NCI-H1694 (cell line): ENCODE data around the gene LAIR1.
"Not testable (repeated sequence)": the region's sequence is repeated elsewhere in the genome, so short reads cannot be mapped to it uniquely, and the experiment has no call there.

ENCODE experiments used
- DNase-seq: peaks from one replicate; lab custom pipeline; 2025; lab: John Stamatoyannopoulos, UW

The LAIR1 gene

DNA sequence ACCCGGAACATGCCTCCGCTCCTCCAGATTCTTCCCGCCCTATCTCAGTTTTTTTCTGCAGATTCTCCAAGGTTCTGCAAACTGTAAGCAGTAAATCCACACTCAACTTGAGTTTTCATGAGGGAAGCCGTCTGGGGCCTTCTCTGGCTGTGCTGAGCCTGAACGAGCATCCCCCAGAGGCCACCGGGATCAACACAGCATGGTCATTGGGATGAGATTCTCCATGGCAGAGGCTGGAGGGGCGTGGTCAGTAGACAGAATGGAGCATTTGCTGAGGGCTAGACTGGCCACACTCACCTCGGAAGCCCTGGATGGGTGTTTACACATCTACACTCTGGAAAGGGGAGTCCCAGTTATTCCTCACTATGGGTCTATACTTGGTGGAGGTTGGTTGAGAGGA lies 23.4 kb downstream of the LAIR1 start:
- no peak for DNase-seq

DNA sequence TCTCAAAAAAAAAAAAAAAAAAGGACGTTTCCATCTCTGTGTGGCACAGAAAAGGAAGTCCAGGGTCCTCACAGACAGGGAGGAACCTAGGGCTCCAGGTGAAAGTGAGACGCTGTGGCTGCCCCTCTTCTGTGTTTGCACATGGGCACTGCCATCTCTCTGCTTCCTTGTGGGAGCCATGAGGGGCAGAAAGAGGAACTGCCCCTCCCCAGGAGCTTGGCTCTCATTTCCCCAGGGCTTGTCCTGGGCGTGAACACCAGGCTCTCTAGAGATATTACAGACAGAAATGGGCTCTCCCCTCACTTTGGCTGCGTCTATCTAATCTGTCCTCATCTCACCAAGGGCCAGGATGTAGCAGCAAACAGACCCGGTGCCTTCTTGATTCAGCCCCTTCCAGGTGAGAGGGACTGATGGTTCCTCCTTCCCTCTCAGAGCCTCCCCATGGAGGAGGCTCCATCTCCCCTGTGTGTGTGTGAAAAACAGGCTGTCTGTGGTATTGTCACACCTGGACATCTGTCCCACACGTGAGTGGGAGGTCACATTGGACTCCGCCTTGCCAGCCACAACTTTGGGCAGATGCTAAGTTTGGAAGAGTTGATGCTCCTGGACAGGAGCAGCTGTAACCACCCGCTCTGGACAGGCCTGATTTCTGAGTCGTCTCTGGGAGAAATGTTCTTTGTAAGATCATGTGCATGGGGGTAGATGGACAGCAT lies 24.9 kb downstream of the LAIR1 start:
- no peak for DNase-seq

DNA sequence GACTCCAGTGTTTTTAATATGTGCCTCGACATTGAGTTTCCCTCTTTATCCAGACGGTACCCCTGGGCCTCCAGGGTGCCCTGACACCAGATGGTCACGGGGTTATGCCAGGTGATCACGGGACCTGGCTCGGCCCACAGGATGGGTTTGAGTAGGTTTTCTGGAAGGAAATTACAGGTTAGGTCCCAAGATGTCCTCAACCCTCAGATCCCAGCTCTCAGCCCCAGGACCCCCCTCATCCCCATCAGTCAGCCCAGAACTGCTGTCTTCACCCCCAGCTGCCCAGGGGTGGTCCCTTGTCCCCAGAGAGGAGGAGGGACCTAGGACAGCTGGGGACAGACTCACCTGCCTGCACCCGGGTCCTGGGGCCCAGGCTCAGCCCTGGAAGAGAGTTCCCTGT lies 26.2 kb downstream of the LAIR1 start:
- DNase-seq: no peak

DNA sequence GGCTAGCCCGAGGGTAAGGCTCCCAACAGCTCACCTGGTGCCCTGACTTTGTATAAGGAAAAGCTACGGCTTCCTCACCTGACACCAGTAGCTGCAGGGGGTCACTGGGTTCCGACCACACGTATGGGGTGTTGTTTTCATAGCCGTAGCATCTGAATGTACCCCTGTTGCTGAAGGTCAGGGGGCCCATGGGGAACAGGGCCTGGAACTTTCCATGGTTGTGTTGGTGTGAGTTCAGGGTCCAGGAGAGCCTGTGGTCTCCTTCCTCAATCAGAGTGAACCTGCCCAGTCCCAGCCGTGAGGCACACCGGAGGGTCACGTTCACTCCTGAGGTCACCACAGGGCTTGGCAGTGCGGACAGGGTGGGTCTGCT lies 26.9 kb downstream of the LAIR1 start:
- DNase-seq: no peak

DNA sequence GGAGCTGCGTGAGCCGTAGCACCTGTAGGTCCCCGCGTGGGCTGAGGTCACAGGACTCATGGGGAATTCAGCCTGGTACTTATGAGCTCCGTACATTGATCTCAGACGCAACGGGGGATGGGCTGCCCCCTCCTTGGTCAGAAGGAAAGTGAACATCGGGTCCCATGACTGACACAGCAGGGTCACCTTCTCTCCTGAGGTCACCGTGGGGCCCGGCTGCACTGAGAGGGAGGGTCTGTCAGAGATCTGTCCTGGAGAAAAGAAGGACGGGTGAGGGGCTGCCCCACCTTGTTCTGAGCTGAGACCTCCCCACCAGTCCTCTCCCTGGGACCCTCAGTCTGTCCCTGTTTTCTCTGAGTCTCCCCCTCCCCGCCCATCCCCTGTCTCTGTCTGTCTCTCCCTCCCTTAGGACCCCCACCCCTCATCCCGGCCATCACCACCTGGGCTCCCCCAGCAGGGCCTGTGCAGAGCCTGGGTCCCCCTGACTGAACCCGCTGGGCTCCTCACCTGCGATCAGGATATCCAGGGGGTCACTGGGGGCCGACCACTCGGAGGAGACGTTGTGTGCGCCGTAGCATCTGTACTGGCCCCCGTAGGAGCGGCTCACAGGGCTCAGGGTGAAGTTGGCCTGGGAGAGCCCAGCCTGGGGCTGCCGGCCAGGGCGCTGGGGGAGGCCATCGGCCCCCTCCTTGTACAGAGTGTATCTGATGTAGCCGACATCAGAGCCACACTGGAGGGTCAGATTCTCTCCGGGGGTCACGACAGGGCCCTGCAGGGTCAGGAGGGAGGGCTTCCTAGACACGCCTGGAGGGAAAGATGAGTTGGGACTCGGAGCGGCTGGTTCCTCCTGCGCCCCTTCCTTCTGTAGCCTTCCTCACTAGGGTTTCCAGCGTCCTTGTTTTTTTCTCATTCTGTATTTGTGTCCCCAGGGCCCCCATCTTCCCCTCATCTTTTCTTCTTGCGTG lies 27.6 kb downstream of the LAIR1 start:
- DNase-seq: no peak

DNA sequence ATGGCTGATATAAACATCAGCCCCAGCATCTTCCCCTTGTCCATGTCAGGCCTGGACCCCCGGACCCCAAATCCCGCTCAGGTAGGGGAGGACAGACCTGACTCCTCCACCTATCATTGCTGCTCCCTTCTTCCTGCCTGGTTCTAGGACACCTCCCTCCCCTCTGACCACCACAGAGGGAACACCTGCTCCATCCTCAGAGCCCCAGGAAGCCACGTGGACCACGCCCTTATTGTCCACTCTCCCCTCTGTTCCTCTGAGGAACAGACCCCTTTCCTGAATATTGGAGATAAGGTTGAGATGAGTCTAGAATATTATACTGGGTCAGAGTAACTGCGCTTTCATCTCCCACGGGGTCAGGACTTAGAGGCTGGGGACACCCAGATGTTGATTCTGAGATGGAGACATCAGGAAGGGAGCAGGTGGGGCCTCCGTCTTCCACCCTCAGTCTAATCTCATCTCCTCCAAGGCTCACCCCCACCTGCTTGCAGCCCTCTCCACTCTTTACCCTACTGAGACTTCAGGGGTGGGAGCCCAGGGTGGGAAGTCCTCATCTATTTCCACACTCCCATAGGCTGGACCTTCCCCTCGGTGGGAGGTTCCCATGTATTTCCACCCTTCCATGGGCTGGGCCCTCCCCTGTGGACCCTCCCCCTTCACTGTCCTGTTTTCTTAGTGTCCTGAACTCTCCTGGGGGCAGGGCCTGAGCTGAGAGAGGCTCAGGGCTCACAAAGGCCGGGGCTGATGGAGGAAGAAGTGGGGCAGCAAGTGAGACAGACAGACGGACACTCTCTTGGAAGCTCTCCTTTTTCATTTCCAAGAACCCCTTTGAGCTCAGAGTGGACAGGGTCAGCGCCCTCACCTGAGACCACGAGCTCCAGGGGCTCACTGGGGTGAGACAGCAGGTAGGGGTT lies 28.5 kb downstream of the LAIR1 start:
- DNase-seq: no peak

DNA sequence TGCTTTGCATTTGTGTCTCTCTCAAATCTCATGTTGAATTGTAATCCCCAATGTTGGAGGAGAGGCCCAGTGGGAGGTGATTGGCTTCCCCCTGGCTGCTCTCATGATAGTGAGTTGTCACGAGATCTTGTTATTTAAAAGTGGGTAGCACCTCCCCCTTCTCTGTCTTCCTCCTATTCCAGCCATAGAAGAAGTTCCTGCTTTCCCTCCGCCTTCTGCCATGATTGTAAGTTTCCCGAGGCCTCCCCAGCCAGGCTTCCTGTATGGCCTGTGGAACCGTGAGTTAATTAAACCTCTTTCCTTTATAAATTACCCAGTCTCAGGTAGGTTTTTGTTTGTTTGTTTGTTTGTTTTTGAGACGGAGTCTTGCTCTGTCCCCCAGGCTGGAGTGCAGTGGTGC lies 29.6 kb downstream of the LAIR1 start:
- DNase-seq: no peak

DNA sequence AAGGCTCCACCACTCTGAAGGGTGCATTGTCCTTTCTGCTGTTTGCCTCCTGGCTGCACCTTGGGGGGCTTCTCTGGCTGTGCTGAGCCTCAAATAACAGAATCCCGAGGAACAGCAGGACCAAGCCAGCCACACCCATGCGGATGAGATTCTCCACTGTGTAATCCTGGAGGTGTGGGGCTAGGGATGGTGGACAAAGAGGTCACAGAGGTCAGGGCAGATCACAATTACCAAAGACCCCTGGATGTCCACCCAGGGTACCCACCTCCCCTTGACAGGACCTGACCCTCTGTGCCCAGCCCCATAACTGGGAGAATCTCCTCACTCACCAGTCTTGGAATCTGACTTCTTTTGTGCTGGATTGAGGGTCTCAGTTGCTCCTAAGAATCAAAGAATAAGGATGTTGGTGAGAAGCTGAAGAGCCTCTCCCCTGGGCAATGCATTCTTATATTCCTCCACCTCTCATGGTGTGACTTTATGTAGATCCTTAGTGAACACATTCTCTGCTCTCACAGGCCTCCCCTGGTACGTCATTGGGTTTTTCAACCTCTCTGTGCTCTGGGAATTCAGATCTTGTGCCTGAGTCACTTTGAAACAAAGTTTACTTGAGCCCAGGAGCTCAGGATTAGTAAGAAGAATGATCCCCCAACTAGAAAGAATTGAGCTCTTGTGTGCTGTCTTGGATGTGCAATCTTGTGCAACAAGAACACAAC lies 31.0 kb downstream of the LAIR1 start:
- DNase-seq: no peak

DNA sequence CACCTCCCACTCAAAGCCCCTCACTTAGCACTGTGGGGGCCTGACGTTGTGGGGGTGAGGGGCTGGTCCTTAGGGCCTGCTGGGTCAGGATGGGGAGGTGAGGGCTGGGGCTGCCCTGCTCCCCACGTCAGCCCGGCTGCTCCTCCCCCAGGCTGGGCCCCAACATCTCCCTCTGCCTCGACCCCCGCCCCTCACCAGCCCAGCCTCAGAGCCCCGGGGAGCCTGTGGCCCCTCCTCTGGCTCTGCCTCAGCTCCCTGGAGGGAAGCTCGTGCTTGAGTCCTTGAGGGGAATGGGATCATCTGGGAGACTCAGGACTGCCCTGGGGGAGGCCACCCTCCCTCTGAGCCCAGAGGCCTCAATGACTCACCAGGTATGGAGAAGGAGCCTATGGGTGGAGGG lies 32.6 kb downstream of the LAIR1 start:
- DNase-seq: no peak

DNA sequence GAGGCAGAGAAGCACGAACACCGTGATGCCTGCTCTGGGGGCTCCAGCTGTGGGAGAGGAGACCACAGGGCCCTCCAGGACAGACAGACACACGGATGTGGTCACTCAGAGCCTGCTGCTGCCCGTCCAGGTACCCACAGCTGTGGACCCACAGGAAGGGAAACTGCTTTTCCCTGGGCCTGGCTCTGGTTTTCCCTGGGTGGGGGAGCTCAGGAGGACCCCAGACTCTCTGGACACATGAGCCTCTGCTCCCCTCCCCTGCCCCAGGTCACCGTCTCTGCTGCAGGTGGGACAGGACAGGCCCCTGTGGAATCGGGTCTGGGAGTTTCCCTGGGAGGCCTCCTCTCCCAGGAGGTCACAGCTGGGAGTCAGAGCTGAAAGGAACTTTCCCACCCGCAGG lies 33.1 kb downstream of the LAIR1 start:
- no peak for DNase-seq

DNA sequence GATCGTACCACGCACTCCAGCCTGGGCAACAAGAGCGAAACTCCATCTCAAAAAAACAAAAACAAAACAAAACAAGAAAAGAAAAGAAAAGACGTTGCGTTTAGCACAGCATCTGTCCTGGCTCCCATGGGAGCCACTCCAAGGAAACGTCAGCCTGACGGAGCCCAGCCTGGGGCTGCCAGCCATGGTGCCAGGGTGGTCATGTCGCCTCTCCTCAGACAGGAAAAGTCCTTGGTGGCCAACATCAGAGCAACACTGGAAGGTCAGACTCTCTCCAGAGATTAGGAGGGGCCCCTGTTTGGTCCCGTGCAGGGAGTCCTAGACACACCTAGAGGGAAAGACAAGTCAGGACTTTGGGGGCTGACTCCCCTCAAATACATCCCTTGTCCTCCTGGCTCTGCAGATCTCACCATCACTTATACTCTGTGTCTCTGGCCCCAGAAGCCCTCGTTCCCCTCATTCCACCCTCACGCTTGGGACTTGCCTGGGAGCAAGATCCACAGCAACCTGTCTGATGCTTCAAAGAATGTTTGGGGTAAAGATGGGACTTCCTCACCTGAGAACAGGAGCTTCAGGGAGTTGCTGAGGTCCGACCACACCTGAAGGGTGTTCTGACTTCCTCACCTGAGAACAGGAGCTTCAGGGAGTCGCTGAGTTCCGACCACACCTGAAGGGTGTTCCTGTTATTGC lies 35.1 kb downstream of the LAIR1 start:
- DNase-seq: no peak

DNA sequence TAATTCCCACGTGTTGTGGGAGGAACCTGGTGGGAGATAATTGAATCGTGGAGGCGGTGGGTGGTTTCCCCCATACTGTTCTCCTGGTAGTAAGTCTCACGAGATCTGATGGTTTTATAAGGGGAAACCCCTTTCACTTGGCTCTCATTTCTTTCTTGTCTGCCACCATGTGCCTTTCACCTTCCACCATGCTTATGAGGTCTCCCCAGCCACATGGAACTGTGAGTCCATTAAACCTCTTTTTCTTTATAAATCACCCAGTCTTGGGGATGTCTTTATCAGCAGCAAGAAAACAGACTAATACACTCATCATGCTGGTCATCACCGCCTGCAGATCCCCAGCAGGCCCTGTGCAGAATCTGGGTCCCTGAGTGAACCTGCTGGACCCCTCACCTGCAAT lies 36.0 kb downstream of the LAIR1 start:
- DNase-seq: not testable (repeated sequence)

DNA sequence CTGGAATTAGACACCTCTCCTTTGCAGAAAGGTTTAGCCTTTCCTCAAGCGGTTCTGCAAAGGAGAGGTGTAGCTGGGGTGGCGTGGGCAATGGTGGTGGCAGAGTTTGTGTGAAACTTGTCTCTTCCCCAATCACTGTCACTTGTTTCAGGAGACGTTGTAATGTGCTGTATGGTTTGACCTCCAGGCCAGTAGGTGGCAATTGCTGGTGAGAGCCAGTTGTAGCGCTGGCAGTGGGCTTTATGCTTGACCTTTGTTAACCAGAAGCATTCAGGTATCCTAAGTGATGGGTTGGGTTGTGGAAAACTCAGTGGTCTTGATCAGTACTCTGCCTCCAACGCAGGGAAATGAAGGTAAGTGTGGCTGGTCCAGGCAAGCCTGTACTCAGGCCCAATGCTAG lies 39.1 kb downstream of the LAIR1 start:
- DNase-seq: no peak

DNA sequence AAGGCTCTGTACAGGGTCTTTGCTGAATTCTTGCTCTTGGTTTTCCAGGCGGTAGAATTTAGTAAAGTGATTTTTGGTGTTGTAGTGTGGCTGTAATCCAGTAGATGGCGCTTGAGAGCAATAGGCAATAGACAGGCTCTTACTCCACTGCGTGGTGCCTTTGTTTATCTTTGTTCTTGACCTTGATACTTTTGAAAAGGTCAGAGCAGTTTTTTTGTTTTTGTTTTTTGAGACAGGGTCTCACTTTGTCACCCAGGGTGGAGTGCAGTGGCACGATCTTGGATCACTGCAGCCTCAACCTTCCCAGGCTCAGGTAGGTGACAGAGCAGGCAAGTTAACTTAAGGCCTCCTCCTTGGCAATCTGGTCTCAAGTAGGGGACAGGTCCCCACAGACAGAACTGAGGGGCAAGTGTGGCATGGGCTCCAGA lies 39.5 kb downstream of the LAIR1 start:
- DNase-seq: peak; percentile 47

DNA sequence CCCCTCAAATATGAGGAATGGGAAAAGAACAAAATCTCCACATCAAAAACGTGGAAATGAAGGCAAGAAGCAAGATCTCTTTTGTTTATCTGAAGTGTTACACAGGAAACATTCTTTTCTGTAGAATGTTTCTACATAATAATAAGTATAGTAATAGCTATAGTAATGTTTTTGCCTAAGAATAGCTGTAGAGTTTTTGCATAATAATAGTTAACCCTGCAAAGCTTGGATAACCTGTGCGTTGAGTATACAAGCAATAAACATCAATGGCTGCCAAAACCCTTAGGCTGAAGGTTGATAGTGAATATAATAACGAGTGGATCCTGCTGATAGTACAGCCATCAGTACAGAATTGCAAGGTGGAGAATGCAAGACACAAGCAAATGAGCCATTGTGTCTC lies 40.7 kb downstream of the LAIR1 start:
- no peak for DNase-seq

DNA sequence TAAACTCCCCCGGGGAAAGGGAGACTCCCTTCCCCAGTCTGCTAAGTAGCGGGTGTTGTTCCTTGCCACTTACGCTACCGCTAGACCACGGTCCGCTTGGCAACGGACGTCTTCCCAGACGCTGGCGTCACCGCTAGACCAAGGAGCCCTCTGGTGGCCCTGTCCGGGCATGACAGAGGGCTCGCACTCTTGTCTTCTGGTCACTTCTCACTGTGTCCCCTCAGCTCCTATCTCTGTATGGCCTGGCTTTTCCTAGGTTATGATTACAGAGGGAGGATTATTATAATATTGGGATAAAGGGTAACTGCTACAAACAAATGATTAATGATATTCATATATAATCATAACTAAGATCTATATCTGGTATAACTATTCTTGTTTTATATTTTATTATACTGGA lies 41.8 kb downstream of the LAIR1 start:
- DNase-seq: not testable (repeated sequence)

DNA sequence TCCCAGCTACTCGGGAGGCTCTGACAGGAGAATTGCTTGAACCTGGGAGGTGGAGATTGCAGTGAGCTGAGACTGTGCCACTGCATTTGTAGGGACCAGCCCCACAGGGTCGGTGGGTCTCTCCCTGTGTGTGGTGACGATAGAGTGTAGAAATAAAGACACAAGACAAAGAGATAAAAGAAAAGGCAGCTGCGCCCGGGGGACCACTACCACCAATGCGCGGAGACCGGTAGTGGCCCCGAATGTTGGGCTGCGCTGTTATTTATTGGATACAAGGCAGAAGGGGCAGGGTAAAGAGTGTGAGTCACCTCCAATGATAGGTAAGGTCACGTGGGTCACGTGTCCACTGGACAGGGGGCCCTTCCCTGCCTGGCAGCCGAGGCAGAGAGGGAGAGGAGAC lies 42.4 kb downstream of the LAIR1 start:
- not testable (repeated sequence) for DNase-seq

DNA sequence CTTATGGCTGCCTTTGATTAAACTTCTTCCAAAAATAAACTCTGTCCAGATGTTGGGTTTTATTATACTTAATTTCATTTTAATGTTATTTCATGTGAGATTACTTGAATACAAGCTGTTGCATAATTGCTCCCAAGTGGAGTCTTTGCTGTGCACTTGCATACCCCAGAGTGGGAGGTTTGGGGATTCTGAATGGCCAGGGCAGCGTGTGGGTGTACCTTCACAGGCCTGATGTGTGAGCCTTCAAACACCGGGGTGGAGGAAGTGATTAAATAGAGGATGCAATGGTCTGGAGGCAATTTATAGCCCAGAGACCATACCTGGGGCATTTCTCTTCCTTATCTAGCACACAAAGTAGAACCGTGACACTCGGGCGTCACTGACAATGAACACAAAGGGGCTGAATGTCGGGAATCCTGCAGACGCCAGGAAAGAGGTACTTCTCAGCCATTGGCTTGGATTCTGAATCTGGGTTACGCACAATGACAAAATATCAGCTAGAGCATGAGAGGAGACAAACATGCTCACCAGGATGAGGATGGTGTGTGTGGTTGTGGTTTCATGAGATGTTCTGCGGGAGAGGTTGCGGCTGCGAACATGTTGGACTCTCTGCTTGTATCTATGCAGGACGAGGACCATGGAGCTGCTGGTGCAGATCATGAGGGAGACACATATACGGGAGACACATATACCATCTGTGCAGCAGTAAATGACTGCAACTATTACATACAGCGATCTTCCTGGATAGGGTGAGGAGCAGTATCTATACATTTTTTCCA lies 44.6 kb downstream of the LAIR1 start:
- DNase-seq: no peak

DNA sequence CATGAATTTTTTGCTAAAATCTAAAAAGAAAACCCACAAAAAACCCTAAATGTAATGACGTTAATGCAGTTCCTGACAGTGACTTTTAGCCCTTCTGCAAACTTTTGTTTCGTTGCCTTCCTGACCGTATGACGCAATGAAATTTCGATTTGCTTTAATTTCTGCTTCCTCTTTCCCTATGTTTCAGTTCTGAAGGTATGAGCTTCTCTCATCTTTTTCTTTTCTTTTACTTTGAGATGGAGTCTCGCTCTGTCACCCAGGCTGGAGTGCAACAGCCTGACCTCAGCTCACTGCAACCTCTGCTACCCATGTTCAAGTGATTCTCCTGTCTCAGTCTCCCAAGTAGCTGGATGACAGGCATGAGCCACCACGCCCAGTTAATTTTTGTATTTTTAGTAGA lies 45.7 kb downstream of the LAIR1 start:
- DNase-seq: no peak

DNA sequence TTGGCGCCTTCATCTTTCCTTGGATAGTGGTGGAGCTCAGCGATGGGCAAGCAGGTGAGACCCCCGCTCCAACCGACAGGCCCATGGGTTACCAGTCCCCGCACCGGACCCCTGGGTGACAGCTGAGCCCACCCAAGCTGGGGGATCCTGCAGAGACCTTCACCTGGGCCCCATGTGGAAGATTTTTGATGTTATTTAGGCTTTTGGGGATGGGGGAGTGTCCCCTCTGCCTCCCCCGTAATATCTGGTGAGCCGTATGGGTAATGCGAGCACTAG lies 46.8 kb downstream of the LAIR1 start:
- no peak for DNase-seq
